Activated CD4-positive, CD25-positive, alpha-beta regulatory T cell treated with anti-CD3 and anti-CD28 coated beads, Interleukin-2, amount 50 U/mL, for 16 hours (primary cell): Measurements from ENCODE around the gene TMEM11.

Experiments used
- DNase-seq: peaks from one replicate; pipeline ENCODE4 v3.0.0-alpha.2; 2020; ENCODE audit warnings: low read depth, low spot score

TMEM11 gene

GRCh38 chr17:21161498-21162393 lies 52.2 kb downstream of the TMEM11 start:
- no peak for DNase-seq

GRCh38 chr17:21160401-21160800 lies 53.6 kb downstream of the TMEM11 start:
- no peak for DNase-seq

GRCh38 chr17:21157586-21158370 lies 56.2 kb downstream of the TMEM11 start:
- no peak for DNase-seq

- no peak for DNase-seq
These were observed 61.2 kb downstream of the TMEM11 start for GRCh38 chr17:21152731-21153130.

- no peak for DNase-seq
These were observed 64.3 kb downstream of the TMEM11 start for GRCh38 chr17:21149621-21150020.
